Caki2 (cell line): Measurements from ENCODE around the gene CPS1. TPM values are rescaled to one million over a fixed set of nuclear protein-coding genes. Genes with fewer than 3 reads are reported as not detected.
A peak's percentile ranks its signal among the peaks of the same experiment; 100 is the strongest.

Experiments
- DNase-seq: peaks from one replicate; pipeline ENCODE4 v3.0.0-alpha.2; 2015; ENCODE audit warnings: low read depth
- in situ Hi-C: cut with HindIII; loops from 2 replicates; pipeline ENCODE4 v1.10.0; 2016; ENCODE audit warnings: low sequenced_read_pairs, low pct_unique_long_range_greater_than_20kb, mixed read lengths
- total RNA-seq: library from RNA; depleted of rRNA; stranded (reverse); fragments of >200 nt; shearing (Covaris generic); gene quantifications from 2 replicates; pipeline ENCODE4 v1.2.3, GENCODE V29; 2014; ENCODE audit warnings: low replicate concordance

CPS1 gene
- total RNA-seq, 1 experiment from 2014 or later: 0.95 TPM

GRCh38 chr2:210591663-210592062, 35.3 kb downstream of the CPS1 start:
- no peak for DNase-seq
- in situ Hi-C loops: no loop called here

- DNase-seq: no peak
- in situ Hi-C loops: no loop called here
Measured at GRCh38 chr2:210592726-210593125, 36.3 kb downstream of the CPS1 start.

- DNase-seq: no peak
- in situ Hi-C loops: no loop called here
Measured at GRCh38 chr2:210593166-210593565, 36.8 kb downstream of the CPS1 start.

- DNase-seq: no peak
- in situ Hi-C loops: no loop called here
Measured at GRCh38 chr2:210598219-210598618, 41.8 kb downstream of the CPS1 start.

- no peak for DNase-seq
- in situ Hi-C loops: no loop called here
Measured at GRCh38 chr2:210599476-210599875, 43.1 kb downstream of the CPS1 start.

- in situ Hi-C loops: no loop called here
- DNase-seq: no peak
Measured at GRCh38 chr2:210604666-210605065, 48.3 kb downstream of the CPS1 start.

GRCh38 chr2:210606001-210606400, 49.6 kb downstream of the CPS1 start:
- in situ Hi-C loops: no loop called here
- DNase-seq: no peak

GRCh38 chr2:210611466-210611865, 55.1 kb downstream of the CPS1 start:
- DNase-seq: no peak
- in situ Hi-C loops: no loop called here

GRCh38 chr2:210616074-210616473, 59.7 kb downstream of the CPS1 start:
- in situ Hi-C loops: no loop called here
- DNase-seq: no peak

GRCh38 chr2:210617318-210617717, 60.9 kb downstream of the CPS1 start:
- in situ Hi-C loops: no loop called here
- DNase-seq: no peak

- in situ Hi-C loops: no loop called here
- DNase-seq: peak; percentile 17
Measured at GRCh38 chr2:210617732-210618330, 61.4 kb downstream of the CPS1 start.

GRCh38 chr2:210620456-210620855, 64.1 kb downstream of the CPS1 start:
- DNase-seq: no peak
- in situ Hi-C loops: no loop called here

- in situ Hi-C loops: no loop called here
- no peak for DNase-seq
Measured at GRCh38 chr2:210623506-210623905, 67.1 kb downstream of the CPS1 start.

- no peak for DNase-seq
- in situ Hi-C loops: no loop called here
Measured at GRCh38 chr2:210626849-210627248, 70.5 kb downstream of the CPS1 start.

- in situ Hi-C loops: no loop called here
- DNase-seq: no peak
Measured at GRCh38 chr2:210630873-210631560, 74.6 kb downstream of the CPS1 start.

- no peak for DNase-seq
- in situ Hi-C loops: no loop called here
Measured at GRCh38 chr2:210633699-210634098, 77.3 kb downstream of the CPS1 start.

GRCh38 chr2:210635257-210635656, 78.9 kb downstream of the CPS1 start:
- in situ Hi-C loops: no loop called here
- DNase-seq: no peak

- in situ Hi-C loops: no loop called here
- no peak for DNase-seq
Measured at GRCh38 chr2:210642333-210642732, 85.9 kb downstream of the CPS1 start.

GRCh38 chr2:210647151-210647550, 90.8 kb downstream of the CPS1 start:
- no peak for DNase-seq
- in situ Hi-C loops: no loop called here

GRCh38 chr2:210654091-210654490, 97.7 kb downstream of the CPS1 start:
- in situ Hi-C loops: no loop called here
- DNase-seq: no peak
